ENCODE measurements around the gene IGIP.

IGIP gene

DNA sequence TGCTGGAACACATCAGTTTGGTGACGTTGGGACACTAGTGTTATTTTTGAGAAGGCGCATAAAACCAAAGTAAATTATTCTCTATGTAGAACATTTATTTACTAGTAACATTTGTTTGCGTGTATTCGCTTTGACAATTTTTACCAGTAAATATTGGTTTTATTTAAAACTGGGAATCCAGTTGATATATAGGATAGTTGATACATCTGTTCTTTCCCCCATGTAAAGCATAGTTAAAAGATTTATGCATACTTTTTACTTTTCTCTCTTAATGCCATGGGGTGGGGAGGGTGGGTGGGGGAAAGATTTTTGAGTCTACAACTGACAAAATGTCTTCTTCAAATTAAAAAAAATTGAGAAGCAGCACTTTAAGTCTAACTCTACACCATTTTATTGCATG is at the start of gene IGIP:
IGIP (plus strand) TSS at position 301 of the 400 bp plus-strand sequence. CDS start 2,540 bp downstream, outside the sequence.
- DNase-seq = no peak

DNA sequence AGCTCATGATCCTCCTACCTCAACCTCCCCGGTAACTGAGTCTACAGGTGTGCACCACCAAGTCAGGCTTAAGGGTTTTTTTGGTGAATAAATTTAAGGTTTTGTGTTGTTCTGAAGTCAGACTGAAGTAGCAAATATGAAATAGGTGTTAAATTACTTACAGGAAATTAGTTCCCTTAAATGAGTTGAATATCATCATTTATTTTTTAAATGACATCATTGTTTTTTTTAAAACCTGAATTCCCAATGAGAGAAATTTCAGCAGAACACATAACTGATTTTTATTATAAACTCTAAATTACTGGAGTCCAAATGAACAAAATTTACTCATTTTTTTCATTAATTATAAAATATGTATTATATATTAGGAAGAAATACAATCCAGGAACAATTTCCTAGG is 49.6 kb upstream of the IGIP start:
- no peak for DNase-seq

DNA sequence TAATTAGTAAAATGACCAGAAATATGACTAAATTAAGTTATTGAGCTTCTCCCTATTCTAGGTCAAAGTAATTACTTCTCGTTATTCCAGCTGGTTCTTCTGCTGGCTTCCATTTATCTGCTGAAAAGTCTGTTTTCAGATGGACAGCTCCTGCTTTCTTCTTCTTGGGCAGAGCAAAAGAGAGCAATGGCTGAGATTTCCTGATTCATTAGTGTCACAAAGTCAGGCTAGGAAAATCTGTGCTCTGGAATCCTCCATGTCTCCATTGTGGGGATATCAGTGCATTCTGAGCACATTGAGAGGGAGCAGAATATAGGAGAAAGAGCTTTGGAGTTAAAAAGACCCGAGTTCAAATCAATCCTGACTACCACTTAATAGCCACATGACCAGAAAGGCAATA is 48.9 kb upstream of the IGIP start:
- no peak for DNase-seq

DNA sequence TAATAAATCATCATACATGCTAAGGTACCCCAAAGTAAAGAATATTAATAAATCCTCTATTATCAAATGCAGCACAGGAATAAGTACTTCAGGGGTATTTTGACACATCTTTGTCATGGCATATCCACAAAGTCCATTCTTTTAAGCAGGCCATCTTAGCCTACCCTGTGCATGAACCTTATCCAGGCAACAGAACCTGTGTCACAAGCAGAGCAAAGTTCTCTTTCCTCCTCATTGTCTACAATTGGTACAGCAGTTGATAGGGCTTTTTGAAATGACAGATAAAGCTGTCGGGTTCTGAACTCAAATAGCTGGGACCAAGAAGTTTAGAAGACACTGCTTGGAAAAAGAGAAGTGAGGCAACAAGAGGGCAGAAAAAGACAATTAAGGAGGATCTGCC is 42.6 kb upstream of the IGIP start:
- no peak for DNase-seq

DNA sequence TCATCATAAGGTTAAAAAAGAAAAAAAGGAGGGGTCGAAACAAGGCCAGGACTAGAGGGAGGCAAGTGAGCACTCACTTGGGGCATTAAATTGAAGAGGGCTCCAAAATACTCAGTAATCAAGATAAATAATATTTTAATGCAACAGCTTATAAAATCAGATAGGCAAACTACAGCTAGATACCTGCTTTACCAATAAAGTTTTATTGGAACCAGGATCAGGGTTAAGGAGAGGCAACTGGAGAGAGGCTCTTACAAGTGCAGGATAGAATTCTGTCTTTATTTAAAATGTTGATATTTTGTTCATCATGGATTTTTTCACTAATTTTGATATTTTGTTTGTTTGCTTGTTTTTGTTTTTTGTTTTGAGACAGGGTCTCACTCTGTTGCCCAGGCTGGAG is 42.1 kb upstream of the IGIP start:
- no peak for DNase-seq

DNA sequence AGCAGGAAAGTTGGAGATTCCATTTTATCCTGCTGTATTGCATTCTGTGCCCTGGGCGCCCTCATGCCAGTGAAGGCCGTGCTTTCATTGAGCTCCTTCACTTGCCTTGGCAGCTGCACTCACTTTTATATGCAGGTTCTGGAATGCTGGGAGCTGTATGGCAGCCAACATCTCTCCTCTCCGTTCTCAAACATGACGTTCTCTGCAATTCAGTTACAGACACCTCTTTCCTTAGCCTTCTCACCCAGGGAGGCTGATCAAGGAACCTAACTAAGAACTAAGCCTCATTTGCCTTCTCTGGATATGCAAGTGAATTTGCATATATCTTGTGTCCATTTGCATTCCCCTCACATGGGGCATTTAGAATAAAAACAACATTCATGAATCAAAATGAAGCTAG is 41.2 kb upstream of the IGIP start:
- no peak for DNase-seq

DNA sequence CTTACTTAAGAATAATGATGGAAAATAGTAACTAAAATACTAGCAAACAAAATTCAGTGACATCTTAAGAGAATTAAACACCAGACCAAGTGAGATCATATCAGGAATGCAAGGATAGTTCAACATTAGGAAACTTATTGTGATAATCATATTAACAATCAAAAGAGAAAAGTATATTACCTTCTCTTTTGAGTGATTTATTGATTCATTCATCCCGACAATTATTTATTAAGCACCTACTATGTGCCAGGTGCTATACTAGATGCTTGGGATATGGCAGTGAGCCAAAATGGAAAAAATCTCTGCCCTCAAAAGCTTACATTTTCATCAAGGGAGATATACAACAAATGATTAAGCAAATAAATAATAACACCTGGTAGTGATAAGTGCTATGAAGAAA is 35.5 kb upstream of the IGIP start:
- DNase-seq = no peak

DNA sequence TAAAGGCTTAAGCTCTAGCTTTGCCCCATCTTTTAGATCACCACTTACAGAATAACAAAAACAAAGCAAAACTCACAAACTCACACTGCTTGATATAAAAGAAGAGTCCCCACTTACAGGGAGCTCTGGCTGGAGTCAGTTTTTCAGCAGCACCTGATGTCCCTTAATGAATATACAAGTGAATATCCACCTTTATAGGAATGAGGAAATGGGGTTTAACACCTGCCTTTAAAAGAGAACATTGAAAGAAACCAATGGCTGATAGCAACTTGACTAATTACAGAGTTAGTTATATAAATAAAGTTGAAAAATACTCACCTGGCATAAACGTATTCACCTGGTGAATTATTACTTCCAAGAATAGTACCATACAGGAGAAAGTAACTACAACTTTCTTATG is 32.6 kb upstream of the IGIP start:
- DNase-seq = no peak

DNA sequence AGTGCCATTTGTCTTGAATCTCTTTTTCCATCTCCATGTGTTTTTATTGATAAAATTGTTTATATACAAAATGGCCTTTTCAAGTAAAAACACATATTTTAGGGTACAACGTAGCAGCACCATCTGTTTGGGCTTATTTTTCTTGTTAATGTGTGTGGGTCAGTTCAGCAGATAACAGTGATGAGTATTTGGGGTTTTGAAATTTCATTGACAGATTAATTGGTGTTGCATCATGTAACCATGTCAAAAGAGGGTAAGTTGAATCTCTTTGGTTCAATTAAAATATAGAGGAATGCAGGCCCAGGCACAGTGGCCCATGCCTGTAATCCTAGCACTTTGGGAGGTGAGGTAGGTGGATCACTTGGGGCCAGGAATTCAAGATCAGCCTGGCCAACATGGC is 31.9 kb upstream of the IGIP start:
- no peak for DNase-seq

DNA sequence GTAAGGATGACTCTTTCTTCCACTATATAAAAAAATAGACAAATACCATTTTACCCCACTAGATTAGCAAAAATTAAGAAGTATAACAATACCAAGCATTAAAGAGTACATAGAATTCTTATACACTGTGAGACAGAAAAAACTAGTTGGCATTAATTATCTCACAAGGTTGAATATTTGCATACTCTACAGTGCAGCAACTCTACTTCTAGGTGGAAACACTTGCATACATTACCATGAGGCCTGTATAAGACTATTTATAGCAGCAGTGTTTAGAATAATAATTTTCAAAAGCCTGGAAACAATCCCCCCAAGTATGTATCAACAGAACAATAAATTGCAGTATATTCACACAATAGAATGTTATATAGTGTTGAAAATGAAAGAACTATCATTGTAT is 30.8 kb upstream of the IGIP start:
- DNase-seq = no peak

DNA sequence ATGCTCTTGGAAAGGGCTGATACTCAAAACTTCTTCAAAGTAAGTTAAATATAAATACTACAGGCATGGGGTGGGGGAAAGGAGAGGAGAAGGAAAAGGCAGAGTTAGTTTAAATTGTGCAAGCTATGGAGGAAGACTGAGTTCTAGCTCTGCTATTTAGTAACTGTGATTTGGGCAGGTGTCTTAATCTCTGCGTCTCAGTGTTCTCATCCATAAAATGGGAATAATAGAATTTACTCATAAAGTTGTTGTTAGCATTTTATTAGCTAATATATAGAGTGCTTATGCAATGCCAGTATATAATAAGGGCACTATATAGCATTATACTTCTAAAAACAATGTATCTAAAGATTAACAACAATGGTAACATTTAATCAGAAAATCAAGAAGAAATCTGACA is 24.6 kb upstream of the IGIP start:
- no peak for DNase-seq

DNA sequence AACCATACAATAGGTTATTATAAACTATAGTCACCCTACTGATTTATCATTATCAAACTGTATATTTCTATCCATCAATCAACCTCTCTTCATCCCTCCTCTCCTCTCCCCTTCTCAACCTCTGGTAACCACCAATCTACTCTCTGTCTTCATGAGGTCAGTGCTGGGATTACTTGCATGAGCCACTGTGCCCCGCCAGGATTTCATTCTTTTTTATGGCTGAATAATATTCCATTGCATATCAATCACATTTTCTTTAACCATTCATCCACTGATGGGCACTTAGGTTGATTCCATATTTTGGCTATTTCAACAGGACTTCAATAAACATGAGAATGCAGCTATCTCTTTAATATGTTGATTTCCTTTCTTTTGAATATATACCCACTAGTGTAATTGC is 22.6 kb upstream of the IGIP start:
- DNase-seq = no peak

DNA sequence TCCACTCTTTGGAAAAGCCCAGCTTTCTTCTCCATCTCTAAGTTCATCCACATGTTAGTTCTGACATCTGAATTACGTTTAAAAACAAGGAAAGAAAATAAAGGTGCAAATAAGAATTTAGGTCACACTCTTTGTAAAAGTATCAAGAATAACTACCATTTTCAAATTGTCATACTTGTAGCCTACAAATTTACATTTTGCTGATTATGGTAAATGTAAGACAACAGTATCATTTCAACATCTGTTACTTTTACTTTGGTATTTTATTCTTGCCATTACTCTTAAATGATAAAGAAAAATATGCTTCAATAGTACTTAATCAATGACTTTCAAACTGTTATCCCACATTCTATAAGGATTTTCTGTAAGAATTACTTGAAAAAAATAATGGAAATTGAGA is 21.6 kb upstream of the IGIP start:
- DNase-seq = no peak

DNA sequence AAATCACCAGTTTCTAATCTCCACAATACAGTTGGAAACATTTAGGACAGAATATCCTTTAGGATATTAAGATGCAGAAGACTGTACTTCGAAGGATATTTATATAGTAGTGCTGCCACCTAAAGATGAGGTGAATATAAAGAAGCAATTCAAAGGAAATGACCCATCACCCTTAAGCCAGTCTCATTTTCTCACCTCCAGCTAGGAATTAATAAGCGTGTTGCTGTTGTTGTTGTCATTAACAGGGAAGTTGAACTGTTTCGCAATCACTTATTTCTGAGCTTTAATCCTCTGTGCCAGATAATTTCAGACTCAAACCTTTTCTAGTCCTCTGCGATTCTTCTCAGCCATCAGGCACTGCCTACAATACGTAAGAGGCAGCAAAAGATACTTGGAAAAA is 19.6 kb upstream of the IGIP start:
- no peak for DNase-seq

DNA sequence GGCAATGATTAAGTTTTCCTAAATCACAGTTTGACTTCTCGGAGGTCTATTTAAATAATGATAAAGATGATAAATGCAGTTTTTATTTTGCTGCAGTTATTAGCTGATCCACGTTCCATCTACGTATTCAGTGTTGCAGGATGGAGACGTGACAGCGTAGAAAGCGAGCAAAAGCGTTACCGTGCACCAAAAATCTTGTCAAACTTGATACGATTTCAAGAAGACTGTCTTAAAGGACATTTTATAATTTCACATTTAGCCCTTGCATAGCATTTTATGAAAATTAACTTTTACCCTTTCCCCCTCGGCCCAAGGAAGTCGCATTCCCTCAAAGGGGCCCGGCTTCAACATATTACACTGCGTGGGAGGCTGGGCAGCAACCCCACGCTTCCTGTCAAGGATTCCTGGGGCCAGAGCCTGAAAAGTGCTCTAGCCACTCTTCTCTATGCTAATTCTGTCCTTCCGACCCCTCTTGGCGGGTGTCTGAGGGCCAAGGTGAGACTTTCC is 18.9 kb upstream of the IGIP start:
- DNase-seq = no peak

DNA sequence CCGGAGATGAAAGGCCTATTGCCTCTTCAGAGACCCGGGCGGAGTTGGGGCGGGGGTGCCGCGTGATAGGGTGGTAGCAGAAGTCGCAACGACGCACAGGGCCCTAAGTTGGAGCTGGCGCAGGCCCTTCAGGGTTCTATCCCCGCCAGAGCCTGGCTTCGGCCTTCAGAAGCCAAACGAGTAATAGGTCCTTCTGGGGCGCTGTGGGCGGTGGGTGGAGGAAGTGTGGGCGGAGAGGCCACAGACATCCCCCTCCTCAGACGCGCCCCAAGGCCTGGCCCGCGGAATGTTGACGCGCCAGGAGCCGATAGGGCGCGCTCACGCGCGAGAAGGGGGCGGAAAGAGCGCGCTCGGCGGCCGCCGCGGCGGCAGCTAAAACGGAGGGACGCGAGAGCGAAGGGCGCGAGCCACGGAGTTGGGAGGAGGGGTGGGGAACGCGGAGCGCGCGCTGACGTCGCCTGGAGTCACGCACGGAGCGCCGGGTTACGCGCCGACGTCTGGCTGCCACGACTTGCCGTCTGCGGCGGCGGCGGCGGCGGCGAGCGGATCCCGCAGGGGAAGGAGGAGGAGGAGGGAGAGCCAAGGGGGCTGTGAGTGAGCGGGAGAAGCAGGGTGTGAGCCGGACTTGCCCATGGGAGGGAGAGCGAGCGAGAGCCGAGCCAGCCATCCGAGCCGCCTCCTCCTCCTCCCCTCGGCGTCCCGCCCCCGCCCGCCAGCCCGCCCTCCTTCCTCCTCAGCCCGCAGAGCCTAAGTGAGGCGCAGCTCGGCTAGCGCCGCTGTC is 18.2 kb upstream of the IGIP start:
- DNase-seq = peak; percentile 94 to 95

DNA sequence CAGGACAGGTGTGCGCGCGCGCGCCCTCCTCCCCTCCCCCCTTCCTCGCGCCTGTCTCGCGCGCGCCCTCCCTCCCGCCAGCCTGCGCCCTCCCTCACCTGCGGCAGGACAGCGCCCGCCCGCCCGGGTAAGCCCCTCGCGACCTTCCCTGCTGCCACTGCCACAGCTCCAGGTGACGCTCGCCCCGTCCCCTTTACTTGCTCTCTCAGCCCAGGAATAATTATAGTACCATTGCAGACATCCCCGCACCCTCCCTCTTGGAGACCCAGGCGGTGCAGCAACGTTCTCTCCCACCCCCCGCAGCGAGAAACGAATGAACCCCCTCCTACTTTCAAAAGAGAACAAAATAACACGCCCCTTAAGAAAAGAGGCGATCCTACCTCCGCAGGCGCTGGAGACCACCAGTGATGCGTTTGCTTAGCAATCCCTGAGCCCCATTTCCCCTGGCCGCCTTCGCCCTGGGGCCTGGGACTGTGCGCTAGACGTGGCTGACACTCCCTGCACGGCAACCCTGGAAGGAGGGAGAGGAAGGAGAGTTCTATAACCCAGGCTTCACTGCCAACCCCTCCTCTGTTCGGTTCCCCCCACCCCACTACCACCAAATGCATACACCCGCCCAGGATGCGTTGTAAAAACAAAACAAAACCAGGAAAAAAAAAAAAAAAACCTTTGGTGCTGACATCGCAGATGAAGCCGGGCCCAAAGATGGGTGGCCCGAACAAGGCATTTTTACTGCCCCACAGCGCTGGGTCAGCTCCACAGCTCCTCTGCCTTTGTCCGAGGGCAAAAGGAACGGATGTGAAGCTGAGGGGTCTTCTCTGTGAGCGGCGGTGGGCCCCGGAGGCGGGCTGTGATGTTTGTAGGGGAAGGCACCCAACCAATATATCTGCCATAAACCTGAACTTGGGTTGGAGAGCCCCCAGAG is 17.4 kb upstream of the IGIP start:
- DNase-seq = peak in 1 of 2 donors; percentile 23

DNA sequence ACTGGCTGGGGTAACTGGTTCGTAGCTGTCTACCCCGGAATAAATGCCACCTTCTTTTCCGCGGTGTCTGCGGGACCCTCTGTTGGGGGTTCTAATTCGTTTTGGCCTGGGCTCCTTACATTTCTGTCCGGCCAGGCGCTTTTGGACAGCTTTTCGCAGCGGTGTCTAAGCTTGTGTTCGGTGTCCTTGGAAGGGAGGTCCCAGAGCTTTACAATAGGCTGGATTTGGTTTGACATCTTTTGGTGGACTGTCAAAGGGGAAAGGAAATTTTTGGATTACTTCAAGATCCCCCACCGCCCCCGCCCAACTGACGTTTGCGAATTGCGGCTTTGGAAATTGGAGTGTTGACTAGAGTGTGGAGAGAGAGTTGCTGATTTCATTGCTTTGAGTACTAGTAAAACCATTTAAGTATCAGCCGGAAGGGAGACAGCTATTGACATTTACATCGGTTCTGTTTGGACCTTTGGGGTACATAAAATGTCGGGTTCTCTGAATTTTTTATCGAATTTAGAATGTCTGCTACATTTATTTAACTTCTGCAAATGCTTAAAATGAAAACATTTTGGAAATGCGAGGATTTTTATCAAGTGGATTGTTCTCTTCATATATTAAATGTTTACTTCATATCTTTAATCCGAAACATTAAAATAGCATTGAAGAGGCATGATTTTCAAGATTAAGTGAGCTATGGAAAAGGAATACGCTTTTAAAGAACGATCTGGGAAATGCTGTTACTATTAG is 16.5 kb upstream of the IGIP start:
- no peak for DNase-seq

DNA sequence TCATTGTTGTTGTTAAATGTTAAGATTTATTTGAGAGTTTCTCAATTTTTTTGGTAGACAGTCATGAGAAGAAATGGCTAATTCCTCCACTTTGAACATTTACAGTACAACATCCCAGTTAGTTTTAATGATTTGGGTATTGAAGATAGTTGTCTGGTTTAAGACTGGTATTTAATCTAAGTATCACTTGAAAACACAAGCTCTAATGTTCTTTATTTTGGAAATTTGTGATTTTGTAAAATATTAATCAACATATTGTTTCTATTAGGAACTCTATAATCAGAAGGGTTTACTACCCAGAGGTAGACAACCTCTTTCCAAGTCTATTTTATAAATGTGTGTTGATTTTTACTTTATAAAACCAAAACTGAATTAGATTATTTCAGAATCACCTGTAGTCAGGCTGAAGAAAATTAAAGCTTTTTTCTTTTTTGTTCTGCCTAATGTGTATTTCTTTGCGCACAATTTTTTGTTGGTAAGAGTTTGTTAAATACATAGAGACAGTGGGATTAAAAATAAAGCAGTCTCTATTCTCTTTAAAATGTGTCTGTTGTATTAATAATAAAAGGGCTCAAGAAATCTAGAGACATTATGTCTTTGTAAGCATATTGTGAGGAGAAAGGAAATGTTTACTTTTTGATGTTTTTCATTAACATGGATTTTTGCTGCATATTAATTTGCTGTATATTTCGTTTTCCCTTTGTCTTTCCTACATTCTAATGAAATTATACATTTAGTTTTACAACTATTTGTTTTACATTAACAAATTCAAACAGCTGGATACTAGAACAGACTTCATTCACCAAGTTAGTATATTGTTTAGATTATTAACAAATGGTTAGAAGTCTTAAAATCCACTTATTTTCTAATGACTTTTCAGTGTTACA is 15.7 kb upstream of the IGIP start:
- no peak for DNase-seq

DNA sequence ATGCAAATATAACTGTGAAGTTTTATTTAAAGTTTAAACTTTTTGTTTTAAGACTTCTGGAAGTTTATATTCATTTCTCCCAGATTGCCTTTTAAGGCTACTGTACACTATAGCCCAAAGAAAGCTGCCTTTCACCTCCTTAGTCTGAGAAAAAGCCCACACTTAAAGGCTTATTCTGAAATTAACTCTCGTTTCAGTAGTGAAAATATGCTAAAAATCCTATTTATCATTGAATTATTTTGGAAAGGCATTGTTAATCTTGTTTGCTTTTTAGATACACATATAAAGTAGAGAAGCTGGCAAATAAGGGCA is 15.1 kb upstream of the IGIP start:
- no peak for DNase-seq

DNA sequence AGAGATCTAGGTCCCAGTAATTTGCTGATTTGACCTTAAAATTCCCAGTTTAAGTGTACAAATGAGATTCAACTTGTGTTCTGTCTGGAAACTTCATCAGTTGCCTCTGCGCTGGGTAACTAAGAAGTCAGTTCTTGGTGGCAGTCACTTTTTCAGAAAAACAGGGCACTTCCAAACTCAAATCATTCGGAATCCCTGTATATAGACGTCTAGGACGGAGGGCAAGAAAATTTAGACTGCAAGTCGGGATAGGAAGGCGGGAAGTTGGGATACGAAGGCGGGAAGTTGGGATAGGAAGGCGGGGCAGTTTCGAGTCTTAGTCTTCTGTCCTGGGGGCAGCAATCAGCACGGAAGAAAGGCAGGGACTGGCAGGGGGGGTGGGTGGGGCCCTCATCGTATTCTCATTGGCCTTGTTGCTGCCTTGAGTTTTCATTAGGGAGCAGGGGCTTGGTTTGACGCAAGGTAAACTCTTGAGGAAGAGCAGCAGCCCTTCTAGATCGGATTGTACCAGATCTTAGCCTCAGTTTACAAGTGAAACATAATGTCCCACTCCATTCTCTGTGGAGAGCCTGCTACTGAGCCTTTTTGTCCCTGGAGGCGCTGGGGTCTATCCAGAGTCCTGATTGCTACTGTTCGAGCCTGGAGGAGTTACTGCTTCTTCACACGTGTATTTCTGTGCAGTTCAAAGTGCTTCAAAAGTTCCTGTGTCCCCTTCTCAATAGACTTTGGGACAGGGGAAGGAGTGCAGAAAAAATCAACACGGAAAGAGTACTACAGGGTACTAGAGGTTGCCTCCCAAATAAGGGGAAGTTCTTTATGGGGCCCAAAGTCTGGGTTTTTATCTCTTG is 14.5 kb upstream of the IGIP start:
- DNase-seq = no peak
